Breast epithelium (tissue), 3 donors: ENCODE measurements around the gene AP2A1.

Experiments used
- CTCF ChIP-seq, 3 donors: fragments of 450-650 bp; IDR thresholded peaks; one replicate each; pipeline ENCODE4 v1.5.1; 2016 to 2017; ENCODE audit warnings: antibody characterized with exemption in 3 of 3, mild to moderate bottlenecking in 3 of 3, moderate library complexity in 3 of 3
- POLR2A ChIP-seq: fragments of 450-650 bp; IDR thresholded peaks from one replicate; pipeline ENCODE4 v1.6.1; 2016; ENCODE audit warnings: antibody characterized with exemption, mild to moderate bottlenecking, moderate library complexity
- POLR2AphosphoS5 ChIP-seq, 3 donors: sonication (generic); formaldehyde crosslinking; IDR thresholded peaks; one replicate each; pipeline ENCODE4 v1.6.1; 2017; ENCODE audit warnings: antibody characterized with exemption in 3 of 3

GRCh38 chr19:49812997-49813861 lies 46.4 kb downstream of the AP2A1 start, which contains the start of gene FUZ:
- TF ChIP-seq POLR2A, result no peak
- peak; percentile 11 to 31 (median 22) for TF ChIP-seq CTCF (IDR thresholded peaks at IDR 0.05)
- peak; percentile 91 to 94 (median 94) for TF ChIP-seq POLR2AphosphoS5 (IDR thresholded peaks at IDR 0.05)
